K562 treated with DMSO at 1 percent for 48 hours (cell line): ENCODE results near the gene AKNA. TPM values are rescaled to one million over a fixed set of nuclear protein-coding genes. Genes with fewer than 3 reads are reported as not detected.

Source experiments
- total RNA-seq: library from RNA; unstranded; fragments of 300-600 nt; gene quantifications from 2 replicates; pipeline ENCODE4 v1.2.3, GENCODE V29; 2022; ENCODE audit warnings: low replicate concordance; ENCODE audit errors: extremely low read depth

Gene AKNA, protein sequence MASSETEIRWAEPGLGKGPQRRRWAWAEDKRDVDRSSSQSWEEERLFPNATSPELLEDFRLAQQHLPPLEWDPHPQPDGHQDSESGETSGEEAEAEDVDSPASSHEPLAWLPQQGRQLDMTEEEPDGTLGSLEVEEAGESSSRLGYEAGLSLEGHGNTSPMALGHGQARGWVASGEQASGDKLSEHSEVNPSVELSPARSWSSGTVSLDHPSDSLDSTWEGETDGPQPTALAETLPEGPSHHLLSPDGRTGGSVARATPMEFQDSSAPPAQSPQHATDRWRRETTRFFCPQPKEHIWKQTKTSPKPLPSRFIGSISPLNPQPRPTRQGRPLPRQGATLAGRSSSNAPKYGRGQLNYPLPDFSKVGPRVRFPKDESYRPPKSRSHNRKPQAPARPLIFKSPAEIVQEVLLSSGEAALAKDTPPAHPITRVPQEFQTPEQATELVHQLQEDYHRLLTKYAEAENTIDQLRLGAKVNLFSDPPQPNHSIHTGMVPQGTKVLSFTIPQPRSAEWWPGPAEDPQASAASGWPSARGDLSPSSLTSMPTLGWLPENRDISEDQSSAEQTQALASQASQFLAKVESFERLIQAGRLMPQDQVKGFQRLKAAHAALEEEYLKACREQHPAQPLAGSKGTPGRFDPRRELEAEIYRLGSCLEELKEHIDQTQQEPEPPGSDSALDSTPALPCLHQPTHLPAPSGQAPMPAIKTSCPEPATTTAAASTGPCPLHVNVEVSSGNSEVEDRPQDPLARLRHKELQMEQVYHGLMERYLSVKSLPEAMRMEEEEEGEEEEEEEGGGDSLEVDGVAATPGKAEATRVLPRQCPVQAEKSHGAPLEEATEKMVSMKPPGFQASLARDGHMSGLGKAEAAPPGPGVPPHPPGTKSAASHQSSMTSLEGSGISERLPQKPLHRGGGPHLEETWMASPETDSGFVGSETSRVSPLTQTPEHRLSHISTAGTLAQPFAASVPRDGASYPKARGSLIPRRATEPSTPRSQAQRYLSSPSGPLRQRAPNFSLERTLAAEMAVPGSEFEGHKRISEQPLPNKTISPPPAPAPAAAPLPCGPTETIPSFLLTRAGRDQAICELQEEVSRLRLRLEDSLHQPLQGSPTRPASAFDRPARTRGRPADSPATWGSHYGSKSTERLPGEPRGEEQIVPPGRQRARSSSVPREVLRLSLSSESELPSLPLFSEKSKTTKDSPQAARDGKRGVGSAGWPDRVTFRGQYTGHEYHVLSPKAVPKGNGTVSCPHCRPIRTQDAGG (N-terminal part only)
- total RNA-seq, result not detected in 2 replicates

DNA sequence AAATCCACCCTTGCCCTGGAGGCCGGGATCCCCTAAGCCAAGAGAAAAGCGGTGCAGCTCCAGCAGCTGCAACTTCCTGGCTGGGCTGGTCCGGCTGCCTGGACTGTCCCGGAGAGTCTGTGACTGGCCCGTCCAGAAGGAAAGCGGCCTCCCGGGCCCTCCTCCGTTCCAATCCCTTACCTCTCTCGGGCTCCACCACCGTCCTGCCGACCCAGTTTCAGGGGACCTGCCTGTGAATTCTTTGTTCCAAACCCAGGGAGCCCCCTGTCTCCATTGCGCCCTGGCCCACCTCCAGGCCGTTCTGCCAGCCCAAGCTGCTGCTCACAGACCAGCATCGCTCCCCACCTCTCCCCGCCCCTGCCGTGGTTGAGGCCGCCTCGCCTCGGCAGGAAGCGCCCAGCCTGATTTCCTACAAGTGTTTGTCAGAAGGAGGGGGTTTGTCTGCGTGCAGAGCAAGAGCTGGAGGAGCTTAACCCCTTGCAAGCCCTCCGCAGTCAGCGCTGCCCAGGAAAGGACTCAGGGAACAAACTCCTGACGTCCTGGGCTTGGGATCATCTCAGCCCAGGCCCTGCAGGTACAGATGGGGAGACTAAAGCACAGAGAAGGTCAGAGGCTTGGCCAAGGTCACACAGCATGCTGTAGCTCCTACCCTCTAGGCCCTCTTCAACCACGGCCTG, at the start of gene AKNA:
Gene AKNA (minus strand): TSS at position 303 of the 677 bp plus-strand sequence. CDS start 6,649 bp downstream, outside the sequence.

DNA sequence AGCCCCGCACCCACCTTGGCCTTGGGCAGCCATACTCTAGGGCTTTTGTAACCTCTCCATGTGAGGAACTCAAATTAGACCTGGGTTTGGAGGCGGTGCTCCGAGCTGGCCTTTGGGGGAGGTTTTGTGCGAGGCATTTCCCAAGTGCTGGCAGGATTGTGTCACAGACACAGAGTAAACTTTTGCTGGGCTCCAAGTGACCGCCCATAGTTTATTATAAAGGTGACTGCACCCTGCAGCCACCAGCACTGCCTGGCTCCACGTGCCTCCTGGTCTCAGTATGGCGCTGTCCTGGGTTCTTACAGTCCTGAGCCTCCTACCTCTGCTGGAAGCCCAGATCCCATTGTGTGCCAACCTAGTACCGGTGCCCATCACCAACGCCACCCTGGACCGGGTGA, 58.2 kb downstream of the AKNA start, which contains the start of gene ORM2:
Gene ORM2 (plus strand): TSS at position 245 of the 398 bp plus-strand sequence. CDS start 36 bp downstream, at position 281.

DNA sequence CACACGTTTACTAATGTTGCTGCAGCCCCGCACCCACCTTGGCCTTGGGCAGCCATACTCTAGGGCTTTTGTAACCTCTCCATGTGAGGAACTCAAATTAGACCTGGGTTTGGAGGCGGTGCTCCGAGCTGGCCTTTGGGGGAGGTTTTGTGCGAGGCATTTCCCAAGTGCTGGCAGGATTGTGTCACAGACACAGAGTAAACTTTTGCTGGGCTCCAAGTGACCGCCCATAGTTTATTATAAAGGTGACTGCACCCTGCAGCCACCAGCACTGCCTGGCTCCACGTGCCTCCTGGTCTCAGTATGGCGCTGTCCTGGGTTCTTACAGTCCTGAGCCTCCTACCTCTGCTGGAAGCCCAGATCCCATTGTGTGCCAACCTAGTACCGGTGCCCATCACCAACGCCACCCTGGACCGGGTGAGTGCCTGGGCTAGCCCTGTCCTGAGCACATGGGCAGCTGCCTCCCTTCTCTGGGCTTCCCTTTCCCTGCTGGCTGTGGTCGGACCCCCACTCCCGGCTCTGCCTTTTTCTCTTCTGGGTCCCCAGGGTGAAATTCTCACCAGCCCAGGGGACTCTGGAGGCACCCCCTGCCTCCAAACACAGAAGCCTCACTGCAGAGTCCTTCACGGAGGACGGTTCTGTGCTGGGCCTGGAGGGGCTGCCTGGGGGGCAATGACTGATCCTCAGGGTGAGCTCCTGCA, 64.8 kb downstream of the AKNA start, which contains the start of gene ORM1:
Gene ORM1 (plus strand): TSS at position 268 of the 701 bp plus-strand sequence. CDS start 36 bp downstream, at position 304.

Other genes with a start within 250 kb of the AKNA start
- not detected in 2 replicates for gene COL27A1, start 232.4 kb downstream of the AKNA start, total RNA-seq
- gene ORM1, start 64.9 kb downstream of the AKNA start, total RNA-seq, result not detected in 2 replicates
- gene ORM2, start 58.1 kb downstream of the AKNA start, total RNA-seq, result not detected in 2 replicates
- not detected in 2 replicates for gene WHRN, start 117.5 kb upstream of the AKNA start, total RNA-seq
- not detected in 2 replicates for gene ATP6V1G1, start 199.8 kb upstream of the AKNA start, total RNA-seq
- gene TMEM268, start 223.3 kb upstream of the AKNA start, total RNA-seq, result not detected in 2 replicates